WTC11 (cell line): Measurements from ENCODE around the gene ZNF568. TPM values are rescaled to one million over a fixed set of nuclear protein-coding genes. Genes with fewer than 3 reads are reported as not detected.
A peak's percentile ranks its signal among the peaks of the same experiment; 100 is the strongest.

ENCODE experiments used
- ATAC-seq: fragments of 200-7000 bp; cut with Tn5 transposase; 2 replicates; pipeline ENCODE4 v1.10.0; 2021; ENCODE audit warnings: mild to moderate bottlenecking, moderate library complexity
- Bru-seq: library from RNA; stranded (reverse); fragments of 400-500 nt; gene quantifications from one replicate; lab custom pipeline; 2021; lab: Mats Ljungman, UMichigan
- CTCF ChIA-PET: fragments of 300-600 bp; sonication (Branson Sonifier 250); formaldehyde crosslinking; loops from one replicate; lab custom pipeline; 2021; ENCODE audit warnings: antibody characterized with exemption; lab: Charles Lee
- POLR2A ChIA-PET: fragments of 350-600 bp; sonication (Branson Sonifier 250); formaldehyde crosslinking; loops from one replicate; lab custom pipeline; 2021; ENCODE audit warnings: antibody characterized with exemption; lab: Charles Lee
- DNase-seq: peaks from one replicate; pipeline ENCODE4 v3.0.0; 2021; ENCODE audit warnings: low spot score
- H3K27ac Mint-ChIP-seq: 2 replicates; pipeline ENCODE4 v1.8.0; 2021; ENCODE audit warnings: mixed read lengths
- H3K27me3 Mint-ChIP-seq: 2 replicates; pipeline ENCODE4 v1.8.0; 2021; ENCODE audit warnings: low read depth, mild to moderate bottlenecking, moderate library complexity, mixed read lengths
- H3K36me3 Mint-ChIP-seq: 2 replicates; pipeline ENCODE4 v1.8.0; 2021; ENCODE audit warnings: mixed read lengths
- H3K4me1 Mint-ChIP-seq: 2 replicates; pipeline ENCODE4 v1.8.0; 2022; ENCODE audit warnings: mixed read lengths
- H3K4me3 Mint-ChIP-seq: 2 replicates; pipeline ENCODE4 v1.8.0; 2021; ENCODE audit warnings: mild to moderate bottlenecking, moderate library complexity, mixed read lengths
- H3K9me3 Mint-ChIP-seq: 2 replicates; pipeline ENCODE4 v1.8.0; 2021; ENCODE audit warnings: mixed read lengths
- CBFB ChIP-seq: sonication (generic); formaldehyde crosslinking; IDR thresholded peaks from 2 replicates; pipeline ENCODE4 v1.8.1; 2022; ENCODE audit warnings: mild to moderate bottlenecking, low read depth, missing genetic modification reagents
- CREM ChIP-seq: sonication (generic); formaldehyde crosslinking; IDR thresholded peaks from 2 replicates; pipeline ENCODE4 v1.8.1; 2022; ENCODE audit warnings: mild to moderate bottlenecking, missing genetic modification reagents, moderate library complexity
- IRF2 ChIP-seq: sonication (generic); formaldehyde crosslinking; IDR thresholded peaks from 2 replicates; pipeline ENCODE4 v1.8.0; 2022; ENCODE audit warnings: low read depth, missing genetic modification reagents, borderline replicate concordance
- KAT7 ChIP-seq: sonication (generic); formaldehyde crosslinking; IDR thresholded peaks from 2 replicates; pipeline ENCODE4 v1.8.1; 2023; ENCODE audit warnings: missing genetic modification reagents, mild to moderate bottlenecking, borderline replicate concordance
- MYBL2 ChIP-seq: sonication (generic); formaldehyde crosslinking; IDR thresholded peaks from 2 replicates; pipeline ENCODE4 v1.8.1; 2023; ENCODE audit warnings: mild to moderate bottlenecking, moderate library complexity, missing genetic modification reagents
- NFATC4 ChIP-seq: fragments of 250-450 bp; sonication (Bioruptor Pico); IDR thresholded peaks from 2 replicates; pipeline ENCODE4 v1.9.0; 2021; ENCODE audit warnings: mild to moderate bottlenecking
- NFE2L1 ChIP-seq: sonication (generic); formaldehyde crosslinking; IDR thresholded peaks from 2 replicates; pipeline ENCODE4 v1.8.1; 2023; ENCODE audit warnings: missing genetic modification reagents
- OVOL2 ChIP-seq: fragments of 250-450 bp; sonication (Bioruptor Pico); IDR thresholded peaks from 2 replicates; pipeline ENCODE4 v1.9.0; 2021; ENCODE audit warnings: mild to moderate bottlenecking, borderline replicate concordance
- RORB ChIP-seq: fragments of 250-450 bp; sonication (Bioruptor Pico); IDR thresholded peaks from 2 replicates; pipeline ENCODE4 v1.9.0; 2021; ENCODE audit warnings: mild to moderate bottlenecking
- SMAD4 ChIP-seq: sonication (generic); formaldehyde crosslinking; IDR thresholded peaks from 2 replicates; pipeline ENCODE4 v1.8.0; 2022; ENCODE audit warnings: mild to moderate bottlenecking, missing genetic modification reagents
- TCF7 ChIP-seq: sonication (generic); formaldehyde crosslinking; IDR thresholded peaks from 2 replicates; pipeline ENCODE4 v1.8.0; 2022; ENCODE audit warnings: mild to moderate bottlenecking, low read depth, missing genetic modification reagents, moderate library complexity
- TEAD1 ChIP-seq: sonication (generic); formaldehyde crosslinking; IDR thresholded peaks from 2 replicates; pipeline ENCODE4 v1.8.0; 2022; ENCODE audit warnings: mild to moderate bottlenecking, missing genetic modification reagents
- TEAD4 ChIP-seq: sonication (generic); formaldehyde crosslinking; IDR thresholded peaks from 2 replicates; pipeline ENCODE4 v1.8.0; 2022; ENCODE audit warnings: mild to moderate bottlenecking, missing genetic modification reagents
- ZNF121 ChIP-seq: sonication (generic); formaldehyde crosslinking; IDR thresholded peaks from 2 replicates; pipeline ENCODE4 v1.8.0; 2023; ENCODE audit warnings: missing genetic modification reagents
- ZNF423 ChIP-seq: fragments of 250-450 bp; sonication (Bioruptor Pico); IDR thresholded peaks from 2 replicates; pipeline ENCODE4 v2.1.2; 2022; ENCODE audit warnings: mild to moderate bottlenecking, moderate library complexity
- long read RNA-seq, 3 experiments: library from RNA in 1 of 3; library from capped mRNA in 1 of 3; library from polyadenylated mRNA in 1 of 3; unstranded in 2 of 3; stranded (forward) in 1 of 3; transcript quantifications; one replicate each; pipeline ENCODE4 v2.0.0, GENCODE V29; 2021
- total RNA-seq: library from RNA; stranded (reverse); gene quantifications from 3 replicates; pipeline ENCODE4 v1.2.3, GENCODE V29; 2021
- TF ChIP-seq, protein P1 (sequence below): sonication (generic); formaldehyde crosslinking; IDR thresholded peaks from 2 replicates; pipeline ENCODE4 v1.8.0; 2023; ENCODE audit warnings: mild to moderate bottlenecking, missing genetic modification reagents
- TF ChIP-seq, protein P2 (sequence below): sonication (generic); formaldehyde crosslinking; IDR thresholded peaks from 2 replicates; pipeline ENCODE4 v1.8.0; 2022; ENCODE audit warnings: mild to moderate bottlenecking, missing genetic modification reagents
- TF ChIP-seq, protein P3 (sequence below): fragments of 250-450 bp; sonication (Bioruptor Pico); IDR thresholded peaks from 2 replicates; pipeline ENCODE4 v1.9.0; 2021; ENCODE audit warnings: mild to moderate bottlenecking
- TF ChIP-seq, protein P4 (sequence below): sonication (generic); formaldehyde crosslinking; IDR thresholded peaks from 2 replicates; pipeline ENCODE4 v1.8.0; 2022; ENCODE audit warnings: mild to moderate bottlenecking, missing genetic modification reagents
- TF ChIP-seq, protein P5 (sequence below): sonication (generic); formaldehyde crosslinking; IDR thresholded peaks from 2 replicates; pipeline ENCODE4 v1.8.1; 2022; ENCODE audit warnings: low read depth, missing genetic modification reagents, borderline replicate concordance
- TF ChIP-seq, protein P6 (sequence below): fragments of 250-450 bp; sonication (Bioruptor Pico); IDR thresholded peaks from 2 replicates; pipeline ENCODE4 v1.9.0; 2021; ENCODE audit warnings: moderate library complexity, mild to moderate bottlenecking, inconsistent platforms, borderline replicate concordance
- TF ChIP-seq, protein P7 (sequence below): sonication (generic); formaldehyde crosslinking; IDR thresholded peaks from 2 replicates; pipeline ENCODE4 v1.8.1; 2023; ENCODE audit warnings: mild to moderate bottlenecking, missing genetic modification reagents, moderate library complexity
- TF ChIP-seq, protein P8 (sequence below): sonication (generic); formaldehyde crosslinking; IDR thresholded peaks from 2 replicates; pipeline ENCODE4 v1.8.1; 2023; ENCODE audit warnings: mild to moderate bottlenecking, moderate library complexity, missing genetic modification reagents

ZNF568 gene
- total RNA-seq, result 9.4 to 10.5 TPM (median 9.7 TPM) in 3 replicates
- percentile 55 among the genes with signal in this experiment for Bru-seq, nascent RNA
- long read RNA-seq, experiment 1, transcript ZNF568-201 (7 exons, 2,441 nt), result major isoform, 11 of 23 reads
- long read RNA-seq, experiment 1, partial matches to known transcripts, result 1 of 23 reads
- long read RNA-seq, experiment 1, other reads (novel, unspliced or antisense), result 4 of 23 reads
- long read RNA-seq, experiment 2, partial matches to known transcripts, result 0 of 5 reads
- long read RNA-seq, experiment 2, other reads (novel, unspliced or antisense), result 2 of 5 reads
- long read RNA-seq, experiment 3, transcript ZNF568-208 (3 exons, 1,902 nt), result major isoform, 11 of 22 reads
- long read RNA-seq, experiment 3, partial matches to known transcripts, result 0 of 22 reads
- long read RNA-seq, experiment 3, other reads (novel, unspliced or antisense), result 3 of 22 reads

DNA sequence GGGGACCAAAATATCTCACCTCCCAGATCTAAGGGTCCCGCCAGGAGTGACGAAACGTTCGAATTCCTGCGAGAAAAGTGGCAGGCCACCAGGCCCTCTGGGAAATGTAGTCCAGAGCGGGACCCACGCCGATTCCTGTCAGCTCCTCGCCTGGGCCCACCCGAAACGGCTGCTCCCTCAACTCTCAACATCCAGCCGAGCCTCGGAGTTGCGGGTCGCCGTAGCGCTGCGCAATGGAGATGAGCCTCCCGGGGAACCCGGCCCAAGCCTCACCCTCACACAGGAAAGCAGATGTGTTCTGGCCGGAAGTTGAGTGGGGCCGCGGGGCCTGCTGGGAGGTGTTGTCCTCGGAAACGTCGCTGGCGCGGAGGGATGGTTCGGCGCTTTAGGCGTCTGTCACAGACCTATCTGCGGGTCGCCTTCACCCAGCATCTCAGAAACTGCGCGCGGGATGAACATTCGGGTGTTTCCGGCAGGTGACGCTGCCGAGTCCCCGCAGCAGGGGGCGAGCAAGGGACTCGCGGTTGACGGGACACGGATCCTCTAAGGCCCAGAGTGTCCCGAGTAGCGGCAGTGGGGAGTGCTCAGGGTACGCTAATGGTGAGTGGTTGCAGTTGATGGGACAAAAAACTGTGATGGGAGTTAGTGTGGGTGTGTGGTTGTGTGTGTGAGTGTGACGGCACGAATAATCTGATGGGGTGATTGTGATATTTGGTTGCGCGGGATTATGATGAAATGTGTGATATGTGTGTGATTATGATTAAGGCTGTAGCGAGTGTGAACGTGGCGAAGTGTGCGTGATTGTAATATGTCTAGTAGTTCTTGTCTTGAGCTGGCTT is at the start of gene ZNF568, which contains the start of gene ZNF829:
Gene ZNF568, plus strand, starts transcription at position 341 of the 839 bp plus-strand sequence. CDS start 6,439 bp downstream, outside the sequence.
Gene ZNF829, minus strand, starts transcription at position 300 of the 839 bp plus-strand sequence. CDS start 1,124 bp downstream, outside the sequence.
- no peaks in the 10 kb centered on the region for H3K27me3 Mint-ChIP-seq
- peaks cover 22% of the 10 kb centered on the region for H3K36me3 Mint-ChIP-seq
- peak within 1 kb of the TSS; percentile 85 for H3K27ac Mint-ChIP-seq
- H3K9me3 Mint-ChIP-seq, result no peaks in the 10 kb centered on the region
- CTCF ChIA-PET, result interaction anchor here (1.1 to 1.5 kb wide), 2 partner anchors 66 to 256 kb away, joined by 3 to 5 read pairs; partner anchors contain the start of gene ZNF345
- peak; percentile 95 for ATAC-seq
- peak within 1 kb of the TSS; percentile 93 for H3K4me3 Mint-ChIP-seq
- POLR2A ChIA-PET, result interaction anchor here (0.9 to 1.0 kb wide), 2 partner anchors 66 to 161 kb away, joined by 3 to 5 read pairs; partner anchors contain the start of gene ZNF345
- peak; percentile 90 for DNase-seq
- peaks cover 18% of the 10 kb centered on the region for H3K4me1 Mint-ChIP-seq
- TF ChIP-seq NFE2L1 (CRISPR knock-in tag) (no peak), OVOL2 (no peak), CREM (CRISPR knock-in tag) (peak; percentile 38), TEAD4 (CRISPR knock-in tag) (0 out of 2 replicates have a peak, but pooled peaks have one; percentile 40), SMAD4 (CRISPR knock-in tag) (no peak; the same call in 1 of the 2 replicates), NFATC4 (CRISPR knock-in tag) (no peak), TCF7 (CRISPR knock-in tag) (no peak), ZNF423 (no peak), CBFB (CRISPR knock-in tag) (no peak), MYBL2 (CRISPR knock-in tag) (no peak), TEAD1 (CRISPR knock-in tag) (peak; percentile 67; the same call in 1 of the 2 replicates), IRF2 (CRISPR knock-in tag) (no peak), RORB (CRISPR knock-in tag) (no peak), ZNF121 (CRISPR knock-in tag) (no peak), KAT7 (CRISPR knock-in tag) (no peak)
- TF ChIP-seq, protein P1, sequence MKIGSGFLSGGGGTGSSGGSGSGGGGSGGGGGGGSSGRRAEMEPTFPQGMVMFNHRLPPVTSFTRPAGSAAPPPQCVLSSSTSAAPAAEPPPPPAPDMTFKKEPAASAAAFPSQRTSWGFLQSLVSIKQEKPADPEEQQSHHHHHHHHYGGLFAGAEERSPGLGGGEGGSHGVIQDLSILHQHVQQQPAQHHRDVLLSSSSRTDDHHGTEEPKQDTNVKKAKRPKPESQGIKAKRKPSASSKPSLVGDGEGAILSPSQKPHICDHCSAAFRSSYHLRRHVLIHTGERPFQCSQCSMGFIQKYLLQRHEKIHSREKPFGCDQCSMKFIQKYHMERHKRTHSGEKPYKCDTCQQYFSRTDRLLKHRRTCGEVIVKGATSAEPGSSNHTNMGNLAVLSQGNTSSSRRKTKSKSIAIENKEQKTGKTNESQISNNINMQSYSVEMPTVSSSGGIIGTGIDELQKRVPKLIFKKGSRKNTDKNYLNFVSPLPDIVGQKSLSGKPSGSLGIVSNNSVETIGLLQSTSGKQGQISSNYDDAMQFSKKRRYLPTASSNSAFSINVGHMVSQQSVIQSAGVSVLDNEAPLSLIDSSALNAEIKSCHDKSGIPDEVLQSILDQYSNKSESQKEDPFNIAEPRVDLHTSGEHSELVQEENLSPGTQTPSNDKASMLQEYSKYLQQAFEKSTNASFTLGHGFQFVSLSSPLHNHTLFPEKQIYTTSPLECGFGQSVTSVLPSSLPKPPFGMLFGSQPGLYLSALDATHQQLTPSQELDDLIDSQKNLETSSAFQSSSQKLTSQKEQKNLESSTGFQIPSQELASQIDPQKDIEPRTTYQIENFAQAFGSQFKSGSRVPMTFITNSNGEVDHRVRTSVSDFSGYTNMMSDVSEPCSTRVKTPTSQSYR (CRISPR knock-in tag), result no peak
- TF ChIP-seq, protein P2, sequence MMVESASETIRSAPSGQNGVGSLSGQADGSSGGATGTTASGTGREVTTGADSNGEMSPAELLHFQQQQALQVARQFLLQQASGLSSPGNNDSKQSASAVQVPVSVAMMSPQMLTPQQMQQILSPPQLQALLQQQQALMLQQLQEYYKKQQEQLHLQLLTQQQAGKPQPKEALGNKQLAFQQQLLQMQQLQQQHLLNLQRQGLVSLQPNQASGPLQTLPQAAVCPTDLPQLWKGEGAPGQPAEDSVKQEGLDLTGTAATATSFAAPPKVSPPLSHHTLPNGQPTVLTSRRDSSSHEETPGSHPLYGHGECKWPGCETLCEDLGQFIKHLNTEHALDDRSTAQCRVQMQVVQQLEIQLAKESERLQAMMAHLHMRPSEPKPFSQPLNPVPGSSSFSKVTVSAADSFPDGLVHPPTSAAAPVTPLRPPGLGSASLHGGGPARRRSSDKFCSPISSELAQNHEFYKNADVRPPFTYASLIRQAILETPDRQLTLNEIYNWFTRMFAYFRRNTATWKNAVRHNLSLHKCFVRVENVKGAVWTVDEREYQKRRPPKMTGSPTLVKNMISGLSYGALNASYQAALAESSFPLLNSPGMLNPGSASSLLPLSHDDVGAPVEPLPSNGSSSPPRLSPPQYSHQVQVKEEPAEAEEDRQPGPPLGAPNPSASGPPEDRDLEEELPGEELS (CRISPR knock-in tag), result no peak
- TF ChIP-seq, protein P3, sequence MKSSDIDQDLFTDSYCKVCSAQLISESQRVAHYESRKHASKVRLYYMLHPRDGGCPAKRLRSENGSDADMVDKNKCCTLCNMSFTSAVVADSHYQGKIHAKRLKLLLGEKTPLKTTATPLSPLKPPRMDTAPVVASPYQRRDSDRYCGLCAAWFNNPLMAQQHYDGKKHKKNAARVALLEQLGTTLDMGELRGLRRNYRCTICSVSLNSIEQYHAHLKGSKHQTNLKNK (CRISPR knock-in tag), result no peak
- TF ChIP-seq, protein P4, sequence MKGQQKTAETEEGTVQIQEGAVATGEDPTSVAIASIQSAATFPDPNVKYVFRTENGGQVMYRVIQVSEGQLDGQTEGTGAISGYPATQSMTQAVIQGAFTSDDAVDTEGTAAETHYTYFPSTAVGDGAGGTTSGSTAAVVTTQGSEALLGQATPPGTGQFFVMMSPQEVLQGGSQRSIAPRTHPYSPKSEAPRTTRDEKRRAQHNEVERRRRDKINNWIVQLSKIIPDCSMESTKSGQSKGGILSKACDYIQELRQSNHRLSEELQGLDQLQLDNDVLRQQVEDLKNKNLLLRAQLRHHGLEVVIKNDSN (CRISPR knock-in tag), result no peak
- TF ChIP-seq, protein P5, sequence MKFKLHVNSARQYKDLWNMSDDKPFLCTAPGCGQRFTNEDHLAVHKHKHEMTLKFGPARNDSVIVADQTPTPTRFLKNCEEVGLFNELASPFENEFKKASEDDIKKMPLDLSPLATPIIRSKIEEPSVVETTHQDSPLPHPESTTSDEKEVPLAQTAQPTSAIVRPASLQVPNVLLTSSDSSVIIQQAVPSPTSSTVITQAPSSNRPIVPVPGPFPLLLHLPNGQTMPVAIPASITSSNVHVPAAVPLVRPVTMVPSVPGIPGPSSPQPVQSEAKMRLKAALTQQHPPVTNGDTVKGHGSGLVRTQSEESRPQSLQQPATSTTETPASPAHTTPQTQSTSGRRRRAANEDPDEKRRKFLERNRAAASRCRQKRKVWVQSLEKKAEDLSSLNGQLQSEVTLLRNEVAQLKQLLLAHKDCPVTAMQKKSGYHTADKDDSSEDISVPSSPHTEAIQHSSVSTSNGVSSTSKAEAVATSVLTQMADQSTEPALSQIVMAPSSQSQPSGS (CRISPR knock-in tag), result no peak
- TF ChIP-seq, protein P6, sequence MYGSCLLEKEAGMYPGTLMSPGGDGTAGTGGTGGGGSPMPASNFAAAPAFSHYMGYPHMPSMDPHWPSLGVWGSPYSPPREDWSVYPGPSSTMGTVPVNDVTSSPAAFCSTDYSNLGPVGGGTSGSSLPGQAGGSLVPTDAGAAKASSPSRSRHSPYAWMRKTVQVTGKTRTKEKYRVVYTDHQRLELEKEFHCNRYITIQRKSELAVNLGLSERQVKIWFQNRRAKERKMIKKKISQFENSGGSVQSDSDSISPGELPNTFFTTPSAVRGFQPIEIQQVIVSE (CRISPR knock-in tag), result no peak
- TF ChIP-seq, protein P7, sequence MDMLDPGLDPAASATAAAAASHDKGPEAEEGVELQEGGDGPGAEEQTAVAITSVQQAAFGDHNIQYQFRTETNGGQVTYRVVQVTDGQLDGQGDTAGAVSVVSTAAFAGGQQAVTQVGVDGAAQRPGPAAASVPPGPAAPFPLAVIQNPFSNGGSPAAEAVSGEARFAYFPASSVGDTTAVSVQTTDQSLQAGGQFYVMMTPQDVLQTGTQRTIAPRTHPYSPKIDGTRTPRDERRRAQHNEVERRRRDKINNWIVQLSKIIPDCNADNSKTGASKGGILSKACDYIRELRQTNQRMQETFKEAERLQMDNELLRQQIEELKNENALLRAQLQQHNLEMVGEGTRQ (CRISPR knock-in tag), result no peak
- TF ChIP-seq, protein P8, sequence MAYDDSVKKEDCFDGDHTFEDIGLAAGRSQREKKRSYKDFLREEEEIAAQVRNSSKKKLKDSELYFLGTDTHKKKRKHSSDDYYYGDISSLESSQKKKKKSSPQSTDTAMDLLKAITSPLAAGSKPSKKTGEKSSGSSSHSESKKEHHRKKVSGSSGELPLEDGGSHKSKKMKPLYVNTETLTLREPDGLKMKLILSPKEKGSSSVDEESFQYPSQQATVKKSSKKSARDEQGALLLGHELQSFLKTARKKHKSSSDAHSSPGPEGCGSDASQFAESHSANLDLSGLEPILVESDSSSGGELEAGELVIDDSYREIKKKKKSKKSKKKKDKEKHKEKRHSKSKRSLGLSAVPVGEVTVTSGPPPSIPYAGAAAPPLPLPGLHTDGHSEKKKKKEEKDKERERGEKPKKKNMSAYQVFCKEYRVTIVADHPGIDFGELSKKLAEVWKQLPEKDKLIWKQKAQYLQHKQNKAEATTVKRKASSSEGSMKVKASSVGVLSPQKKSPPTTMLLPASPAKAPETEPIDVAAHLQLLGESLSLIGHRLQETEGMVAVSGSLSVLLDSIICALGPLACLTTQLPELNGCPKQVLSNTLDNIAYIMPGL (CRISPR knock-in tag), result peak; percentile 67; the same call in 1 of the 2 replicates
